Transverse colon (tissue), 3 donors: ENCODE measurements around the gene RAB26.
"Not testable (repeated sequence)": the region's sequence is repeated elsewhere in the genome, so short reads cannot be mapped to it uniquely, and the experiment has no call there.

ENCODE experiments used
- POLR2A ChIP-seq: fragments of 450-650 bp; IDR thresholded peaks from one replicate; pipeline ENCODE4 v1.6.1; 2016; ENCODE audit warnings: antibody characterized with exemption, mild to moderate bottlenecking, moderate library complexity
- TF ChIP-seq, protein P1 (sequence below), 5 experiments: fragments of 200-600 bp in 3 of 5; fragments of 450-650 bp in 2 of 5; sonication (generic) in 3 of 5; IDR thresholded peaks; 1 replicate in 2 of 5; 2 replicates in 3 of 5; pipeline ENCODE4 v1.5.1; 2016 to 2017; ENCODE audit warnings: antibody characterized with exemption in 5 of 5, inconsistent platforms in 3 of 5, mild to moderate bottlenecking in 2 of 5, moderate library complexity in 1 of 5

DNA sequence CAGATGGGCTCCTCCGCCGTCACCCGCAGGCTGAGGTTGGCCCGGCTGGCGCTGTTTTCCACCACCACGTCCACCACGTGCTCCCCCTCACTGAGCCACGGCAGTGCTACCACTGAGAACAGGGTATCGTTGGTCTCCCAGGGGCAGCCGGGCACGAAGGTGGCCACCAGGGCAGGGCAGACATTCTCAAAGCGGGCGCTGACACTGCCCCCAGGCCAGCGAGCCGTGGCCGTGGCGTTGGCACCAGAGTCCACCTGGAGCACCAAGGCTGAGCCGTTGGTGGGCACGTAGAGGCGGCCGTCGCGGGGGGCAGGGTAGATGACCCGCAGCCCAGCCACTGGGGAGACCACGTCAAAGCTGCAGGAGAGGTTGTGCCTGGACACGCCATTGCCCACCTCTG, 34.2 kb upstream of the RAB26 start:
- not testable (repeated sequence) for TF ChIP-seq POLR2A
- TF ChIP-seq, protein P1, sequence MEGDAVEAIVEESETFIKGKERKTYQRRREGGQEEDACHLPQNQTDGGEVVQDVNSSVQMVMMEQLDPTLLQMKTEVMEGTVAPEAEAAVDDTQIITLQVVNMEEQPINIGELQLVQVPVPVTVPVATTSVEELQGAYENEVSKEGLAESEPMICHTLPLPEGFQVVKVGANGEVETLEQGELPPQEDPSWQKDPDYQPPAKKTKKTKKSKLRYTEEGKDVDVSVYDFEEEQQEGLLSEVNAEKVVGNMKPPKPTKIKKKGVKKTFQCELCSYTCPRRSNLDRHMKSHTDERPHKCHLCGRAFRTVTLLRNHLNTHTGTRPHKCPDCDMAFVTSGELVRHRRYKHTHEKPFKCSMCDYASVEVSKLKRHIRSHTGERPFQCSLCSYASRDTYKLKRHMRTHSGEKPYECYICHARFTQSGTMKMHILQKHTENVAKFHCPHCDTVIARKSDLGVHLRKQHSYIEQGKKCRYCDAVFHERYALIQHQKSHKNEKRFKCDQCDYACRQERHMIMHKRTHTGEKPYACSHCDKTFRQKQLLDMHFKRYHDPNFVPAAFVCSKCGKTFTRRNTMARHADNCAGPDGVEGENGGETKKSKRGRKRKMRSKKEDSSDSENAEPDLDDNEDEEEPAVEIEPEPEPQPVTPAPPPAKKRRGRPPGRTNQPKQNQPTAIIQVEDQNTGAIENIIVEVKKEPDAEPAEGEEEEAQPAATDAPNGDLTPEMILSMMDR (IDR thresholded peaks at IDR 0.05): not testable (repeated sequence)
